Left lung (tissue), 10 donors: Measurements from ENCODE around the gene LAMA2. TPM values are rescaled to one million over a fixed set of nuclear protein-coding genes. Genes with fewer than 3 reads are reported as not detected.

Source experiments
- ATAC-seq: fragments of 200-7000 bp; cut with Tn5 transposase; one replicate; pipeline ENCODE4 v1.9.1; 2020; ENCODE audit warnings: moderate library complexity
- DNase-seq, 4 donors: peaks; one replicate each; pipeline ENCODE4 v3.0.0-alpha.2; 2013 to 2020
- H3K27ac ChIP-seq, 2 donors: fragments of 200-600 bp; sonication (generic) in 1 of 2; one replicate each; pipeline versions ENCODE4 v1.5.0 to v1.8.0; 2020 to 2021
- H3K27me3 ChIP-seq, 2 donors: fragments of 200-600 bp; sonication (generic) in 1 of 2; one replicate each; pipeline versions ENCODE4 v1.5.0 to v1.8.0; 2020 to 2021
- H3K36me3 ChIP-seq, 2 donors: fragments of 200-600 bp; sonication (generic) in 1 of 2; one replicate each; pipeline versions ENCODE4 v1.5.0 to v1.8.0; 2020 to 2021
- H3K4me1 ChIP-seq, 2 donors: fragments of 200-600 bp; one replicate each; pipeline ENCODE4 v1.8.0; 2021
- H3K4me3 ChIP-seq, 2 donors: fragments of 200-600 bp; sonication (generic) in 1 of 2; one replicate each; pipeline versions ENCODE4 v1.5.0 to v1.8.0; 2020 to 2021; ENCODE audit warnings: mild to moderate bottlenecking in 1 of 2
- H3K9me3 ChIP-seq, 2 donors: fragments of 200-600 bp; sonication (generic) in 1 of 2; one replicate each; pipeline versions ENCODE4 v1.5.0 to v1.8.0; 2020 to 2021
- CTCF ChIP-seq, 2 donors: fragments of 200-600 bp; sonication (generic) in 1 of 2; IDR thresholded peaks; one replicate each; pipeline versions ENCODE4 v1.5.0 to v1.8.0; 2021; ENCODE audit warnings: antibody characterized with exemption in 2 of 2
- intact Hi-C, 2 donors: fragments of 100-400 bp; cut with DNase I; formaldehyde crosslinking; loops; one replicate each; pipeline versions ENCODE4 v1.11.2 to v1.14.2; 2022
- polyA plus RNA-seq, 6 donors: library from polyadenylated mRNA; unstranded; fragments of 120-200 nt; gene quantifications; one replicate each; pipeline ENCODE4 v1.2.1, GENCODE V29; 2013; ENCODE audit not compliant: insufficient read length in 6 of 6
- total RNA-seq, 2 donors: library from RNA; stranded (reverse); fragmentation: NEBNext Ultra II Directional; extraction: Animal tissue kit (Norgen Biotek cat#: 25700); gene quantifications; one replicate each; pipeline ENCODE4 v1.2.1, GENCODE V29; 2021
- donor health status: DM: no; HTN: yes; CAD: no.
- donor health status: DM: no; HTN: no; CAD: no.

LAMA2 gene
- total and polyA plus RNA-seq, 8 donors, result 32.7 to 91.7 (median 64.7) TPM

GRCh38 chr6:129476810-129477209 is 593.9 kb downstream of the LAMA2 start:
- Histone ChIP-seq H3K4me3 (no peak overlapping the region), H3K36me3 (no peaks in the 10 kb centered on the region), H3K27me3 (no peaks in the 10 kb centered on the region), H3K27ac (no peak overlapping the region), H3K9me3 (no peaks in the 10 kb centered on the region), H3K4me1 (no peaks in the 10 kb centered on the region)
- ATAC-seq (no peak), DNase-seq (no peak)
- intact Hi-C loops, result no loop called here
- no peak for TF ChIP-seq CTCF (IDR thresholded peaks at IDR 0.05)

GRCh38 chr6:129478379-129478778 is 595.4 kb downstream of the LAMA2 start:
- no peaks in the 10 kb centered on the region for H3K36me3 ChIP-seq
- TF ChIP-seq CTCF (IDR thresholded peaks at IDR 0.05), result no peak
- intact Hi-C loops, result no loop called here
- no peaks in the 10 kb centered on the region for H3K4me1 ChIP-seq
- H3K27me3 ChIP-seq, result no peaks in the 10 kb centered on the region
- H3K4me3 ChIP-seq, result no peak overlapping the region
- DNase-seq (no peak), ATAC-seq (no peak)
- H3K27ac ChIP-seq, result no peak overlapping the region
- no peaks in the 10 kb centered on the region for H3K9me3 ChIP-seq

GRCh38 chr6:129481706-129482105 is 598.8 kb downstream of the LAMA2 start:
- DNase-seq (no peak), ATAC-seq (no peak)
- Histone ChIP-seq H3K27ac (no peak overlapping the region), H3K4me3 (no peak overlapping the region), H3K36me3 (no peaks in the 10 kb centered on the region), H3K4me1 (no peaks in the 10 kb centered on the region), H3K27me3 (no peaks in the 10 kb centered on the region), H3K9me3 (no peaks in the 10 kb centered on the region)
- intact Hi-C loops, result no loop called here
- no peak for TF ChIP-seq CTCF (IDR thresholded peaks at IDR 0.05)

GRCh38 chr6:129485746-129486145 is 602.8 kb downstream of the LAMA2 start:
- Histone ChIP-seq H3K27ac (no peak overlapping the region), H3K4me1 (peaks cover 10 to 20% of the 10 kb centered on the region in 2 donors), H3K27me3 (no peaks in the 10 kb centered on the region), H3K9me3 (no peaks in the 10 kb centered on the region), H3K4me3 (no peak overlapping the region), H3K36me3 (no peaks in the 10 kb centered on the region)
- DNase-seq (no peak), ATAC-seq (no peak)
- intact Hi-C loops, result no loop called here
- TF ChIP-seq CTCF (IDR thresholded peaks at IDR 0.05), result no peak

- no peak for ATAC-seq
- H3K4me1 ChIP-seq, result peaks cover 15 to 24% of the 10 kb centered on the region in 2 donors
- H3K36me3 ChIP-seq, result no peaks in the 10 kb centered on the region
- no peak for DNase-seq
- H3K27ac ChIP-seq, result no peak overlapping the region
- no peaks in the 10 kb centered on the region for H3K27me3 ChIP-seq
- no peaks in the 10 kb centered on the region for H3K9me3 ChIP-seq
- no peak overlapping the region for H3K4me3 ChIP-seq
- intact Hi-C loops, result no loop called here
- no peak for TF ChIP-seq CTCF (IDR thresholded peaks at IDR 0.05)
These were observed 603.4 kb downstream of the LAMA2 start for GRCh38 chr6:129486327-129486726.
